K562 (cell line): ENCODE data around the gene ZNF106. TPM values are rescaled to one million over a fixed set of nuclear protein-coding genes. Genes with fewer than 3 reads are reported as not detected.

Experiments used
- CBFA2T2 ChIP-seq: fragments of 450-650 bp; conservative IDR thresholded peaks from 2 replicates; pipeline ENCODE4 v1.6.1; 2017; ENCODE audit warnings: mild to moderate bottlenecking
- DACH1 ChIP-seq: fragments of 450-650 bp; IDR thresholded peaks from 2 replicates; pipeline ENCODE4 v1.6.1; 2018; ENCODE audit not compliant: partially characterized antibody
- DPF2 ChIP-seq: fragments of 450-650 bp; IDR thresholded peaks from 2 replicates; pipeline ENCODE4 v1.6.1; 2016
- FOXK2 ChIP-seq, 2 experiments: fragments of 450-650 bp; IDR thresholded peaks in 1 of 2; conservative IDR thresholded peaks in 1 of 2; 2 replicates each; pipeline ENCODE4 v1.6.1; 2016; ENCODE audit warnings: low read depth in 2 of 2, mild to moderate bottlenecking in 1 of 2
- GATAD2A ChIP-seq: fragments of 450-650 bp; IDR thresholded peaks from 2 replicates; pipeline ENCODE4 v1.6.1; 2017
- HMGN3 ChIP-seq: IDR thresholded peaks from 2 replicates; pipeline ENCODE4 v1.6.1; 2011; ENCODE audit warnings: borderline replicate concordance, low read depth, mild to moderate bottlenecking, mixed read lengths, low read length; ENCODE audit not compliant: insufficient read length; ENCODE audit errors: extremely low read depth
- NR2C1 ChIP-seq, 2 experiments: fragments of 450-650 bp; IDR thresholded peaks; 2 replicates each; pipeline ENCODE4 v1.6.1; 2017; ENCODE audit warnings: mild to moderate bottlenecking in 2 of 2, antibody characterized with exemption in 1 of 2, inconsistent platforms in 1 of 2, missing compliant biosample characterization in 1 of 2, missing genetic modification characterization in 1 of 2
- SIX5 ChIP-seq, 2 experiments: IDR thresholded peaks; 2 replicates each; pipeline ENCODE4 v1.6.1; 2011; ENCODE audit warnings: low read length in 2 of 2, borderline replicate concordance in 1 of 2, low read depth in 1 of 2, mild to moderate bottlenecking in 1 of 2, moderate library complexity in 1 of 2; ENCODE audit not compliant: insufficient read depth in 1 of 2
- SMAD4 ChIP-seq: fragments of 250-450 bp; sonication (Bioruptor Pico); conservative IDR thresholded peaks from 2 replicates; pipeline ENCODE4 v1.8.0; 2021; ENCODE audit warnings: inconsistent platforms, mild to moderate bottlenecking, moderate library complexity
- SMARCA5 ChIP-seq: fragments of 450-650 bp; IDR thresholded peaks from 2 replicates; pipeline ENCODE4 v1.6.1; 2016
- TAF9B ChIP-seq: fragments of 450-650 bp; IDR thresholded peaks from 2 replicates; pipeline ENCODE4 v1.6.1; 2018; ENCODE audit warnings: mild to moderate bottlenecking; ENCODE audit not compliant: partially characterized antibody
- TCF3 ChIP-seq: sonication (generic); formaldehyde crosslinking; IDR thresholded peaks from 2 replicates; pipeline ENCODE4 v1.4.0; 2020; ENCODE audit warnings: mild to moderate bottlenecking, missing genetic modification reagents
- TFAP4 ChIP-seq: sonication (generic); formaldehyde crosslinking; IDR thresholded peaks from 2 replicates; pipeline ENCODE4 v1.8.0; 2022; ENCODE audit warnings: missing genetic modification reagents, mild to moderate bottlenecking, moderate library complexity, borderline replicate concordance
- TOE1 ChIP-seq, 2 experiments: fragments of 450-650 bp in 1 of 2; sonication (generic) in 1 of 2; formaldehyde crosslinking in 1 of 2; IDR thresholded peaks; 2 replicates each; pipeline versions ENCODE4 v1.7.1 to v1.8.0; 2016 to 2022; ENCODE audit warnings: borderline replicate concordance in 2 of 2, mild to moderate bottlenecking in 2 of 2, antibody characterized with exemption in 1 of 2, inconsistent platforms in 1 of 2, low read depth in 1 of 2, missing genetic modification reagents in 1 of 2, moderate library complexity in 1 of 2
- U2AF1 ChIP-seq: fragments of 200-400 bp; formaldehyde crosslinking; optimal IDR thresholded peaks from 2 replicates; pipeline ENCODE3; 2017; ENCODE audit warnings: mild to moderate bottlenecking, low read depth, low read length, moderate library complexity
- ZBTB34 ChIP-seq: fragments of 250-450 bp; sonication (Bioruptor Pico); IDR thresholded peaks from 2 replicates; pipeline ENCODE4 v1.8.0; 2021; ENCODE audit warnings: mild to moderate bottlenecking, moderate library complexity
- ZNF165 ChIP-seq: fragments of 250-450 bp; sonication (Bioruptor Pico); IDR thresholded peaks from 2 replicates; pipeline ENCODE4 v1.4.0; 2020; ENCODE audit warnings: borderline replicate concordance
- ZNF274 ChIP-seq: IDR thresholded peaks from 2 replicates; pipeline ENCODE4 v1.6.1; 2011; ENCODE audit warnings: low read depth, mild to moderate bottlenecking, low read length, moderate library complexity, borderline replicate concordance
- polyA plus RNA-seq, 8 experiments: library from polyadenylated mRNA; depleted of rRNA in 4 of 8; stranded (reverse) in 5 of 8; unstranded in 3 of 8; fragments of >200 nt; fragmentation: Nextera tagmentation in 2 of 8; fragmentation: Illumina TruSeq in 1 of 8; extraction: Ambion mirVana in 2 of 8; extraction: Trizol in 1 of 8; gene quantifications; 2 replicates each; pipeline versions ENCODE4 v1.2.1 to v1.2.3, GENCODE V29; 2011 to 2014; ENCODE audit warnings: inconsistent platforms in 1 of 8, missing spikeins in 1 of 8
- total RNA-seq, 7 experiments: library from RNA; depleted of rRNA in 6 of 7; stranded (reverse); fragments of >200 nt in 6 of 7; fragmentation: Illumina TruSeq in 2 of 7; extraction: Trizol in 2 of 7; gene quantifications; 2 replicates each; pipeline versions ENCODE4 v1.2.1 to v1.2.3, GENCODE V29; 2011 to 2021; ENCODE audit warnings: low replicate concordance in 1 of 7
- TF ChIP-seq, protein P1 (sequence below), 2 experiments: IDR thresholded peaks in 1 of 2; conservative IDR thresholded peaks in 1 of 2; 2 replicates each; pipeline ENCODE4 v1.6.1; 2016; ENCODE audit warnings: low read depth in 2 of 2, mild to moderate bottlenecking in 1 of 2, missing compliant biosample characterization in 1 of 2, missing genetic modification characterization in 1 of 2, moderate library complexity in 1 of 2
- TF ChIP-seq, protein P2 (sequence below): fragments of 250-450 bp; sonication (Bioruptor Pico); IDR thresholded peaks from 2 replicates; pipeline ENCODE4 v1.8.0; 2022; ENCODE audit warnings: moderate library complexity, mild to moderate bottlenecking, inconsistent platforms

Gene ZNF106
- total and polyA plus RNA-seq, 9 of the 15 experiments (the other 6 are each of a cell fraction or from before 2014, with no cell fraction given): 14.4 to 55.3 (median 33.7) TPM

GRCh38 chr15:42499858-42500609, 9.1 kb upstream of the ZNF106 start (continued):
- TF ChIP-seq ZNF274 (no peak), GATAD2A (no peak), NR2C1 (IDR thresholded peaks at IDR 0.05) (no peak), NR2C1 (tag; IDR thresholded peaks at IDR 0.05) (no peak), TCF3 (CRISPR knock-in tag) (peak; percentile 68), ZNF165 (CRISPR knock-in tag) (no peak), DACH1 (peak; percentile 47), FOXK2 (conservative IDR thresholded peaks at IDR 0.05 in 1 of 2, IDR thresholded peaks at IDR 0.05 in 1 of 2; ENCODE audit: low read depth in 2 of 2) (peak in 1 of 2 experiments; percentile 37; a peak in 1 of 4 replicates), TAF9B (no peak), SMAD4 (0 out of 2 replicates have a peak, but pooled peaks have one; percentile 23), TOE1 (IDR thresholded peaks at IDR 0.05; ENCODE audit: borderline replicate concordance) (no peak), TOE1 (CRISPR knock-in tag; IDR thresholded peaks at IDR 0.05; ENCODE audit: borderline replicate concordance, low read depth) (no peak), HMGN3 (no peak), ZBTB34 (CRISPR knock-in tag) (no peak), TFAP4 (CRISPR knock-in tag) (0 out of 2 replicates have a peak, but pooled peaks have one; percentile 31), DPF2 (peak; percentile 92), SMARCA5 (peak; percentile 85), CBFA2T2 (peak; percentile 73), SIX5 (IDR thresholded peaks at IDR 0.05; ENCODE audit: borderline replicate concordance in 1 of 2, insufficient read depth in 1 of 2, low read depth in 1 of 2, low read length in 2 of 2) (no peak), U2AF1 (no peak)
- TF ChIP-seq, protein P1, sequence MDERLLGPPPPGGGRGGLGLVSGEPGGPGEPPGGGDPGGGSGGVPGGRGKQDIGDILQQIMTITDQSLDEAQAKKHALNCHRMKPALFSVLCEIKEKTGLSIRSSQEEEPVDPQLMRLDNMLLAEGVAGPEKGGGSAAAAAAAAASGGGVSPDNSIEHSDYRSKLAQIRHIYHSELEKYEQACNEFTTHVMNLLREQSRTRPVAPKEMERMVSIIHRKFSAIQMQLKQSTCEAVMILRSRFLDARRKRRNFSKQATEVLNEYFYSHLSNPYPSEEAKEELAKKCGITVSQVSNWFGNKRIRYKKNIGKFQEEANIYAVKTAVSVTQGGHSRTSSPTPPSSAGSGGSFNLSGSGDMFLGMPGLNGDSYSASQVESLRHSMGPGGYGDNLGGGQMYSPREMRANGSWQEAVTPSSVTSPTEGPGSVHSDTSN (CRISPR knock-in tag; IDR thresholded peaks at IDR 0.05; ENCODE audit: low read depth): no peak
- TF ChIP-seq, protein P1 (tag; conservative IDR thresholded peaks at IDR 0.05; ENCODE audit: low read depth): peak; percentile 67; the same call in 1 of the 2 replicates
- TF ChIP-seq, protein P2, sequence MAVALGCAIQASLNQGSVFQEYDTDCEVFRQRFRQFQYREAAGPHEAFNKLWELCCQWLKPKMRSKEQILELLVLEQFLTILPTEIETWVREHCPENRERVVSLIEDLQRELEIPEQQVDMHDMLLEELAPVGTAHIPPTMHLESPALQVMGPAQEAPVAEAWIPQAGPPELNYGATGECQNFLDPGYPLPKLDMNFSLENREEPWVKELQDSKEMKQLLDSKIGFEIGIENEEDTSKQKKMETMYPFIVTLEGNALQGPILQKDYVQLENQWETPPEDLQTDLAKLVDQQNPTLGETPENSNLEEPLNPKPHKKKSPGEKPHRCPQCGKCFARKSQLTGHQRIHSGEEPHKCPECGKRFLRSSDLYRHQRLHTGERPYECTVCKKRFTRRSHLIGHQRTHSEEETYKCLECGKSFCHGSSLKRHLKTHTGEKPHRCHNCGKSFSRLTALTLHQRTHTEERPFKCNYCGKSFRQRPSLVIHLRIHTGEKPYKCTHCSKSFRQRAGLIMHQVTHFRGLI (CRISPR knock-in tag): no peak
